Measurements from ENCODE around the gene CDKAL1. TPM values are rescaled to one million over a fixed set of nuclear protein-coding genes. Genes with fewer than 3 reads are reported as not detected.

CDKAL1 gene
- total and polyA plus RNA-seq, 10 of the 15 experiments (the other 5 are each of a cell fraction or from before 2014, with no cell fraction given): 10.7 to 26.9 (median 17.3) TPM

DNA sequence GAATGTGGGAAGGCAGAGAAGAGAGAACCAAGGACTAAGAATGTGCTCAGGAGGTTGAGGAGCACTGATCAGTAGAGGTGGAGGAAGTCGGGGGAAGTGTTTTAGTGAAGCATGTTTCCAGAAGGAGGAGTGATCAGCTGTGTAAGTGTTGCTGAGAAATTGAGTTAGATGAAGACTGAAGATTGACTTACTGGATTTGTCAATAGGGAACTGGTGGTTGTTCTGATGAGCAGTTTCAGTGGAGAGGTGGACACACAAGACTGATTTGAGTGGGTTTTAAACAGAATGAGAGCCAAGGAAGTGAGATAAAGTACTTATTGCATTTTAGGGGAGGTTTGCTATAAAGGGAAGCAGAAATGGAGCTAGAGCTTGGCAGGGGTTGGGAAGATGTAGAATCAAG lies 182.6 kb downstream of the CDKAL1 start (continued):
- no peak for TF ChIP-seq CTCF (IDR thresholded peaks at IDR 0.05 in 2 of 3, conservative IDR thresholded peaks at IDR 0.05 in 1 of 3; ENCODE audit: control insufficient read depth in 2 of 3, extremely low read depth in 1 of 3, insufficient read depth in 1 of 3, low read depth in 3 of 3, low read length in 3 of 3)
- TF ChIP-seq, protein P1, sequence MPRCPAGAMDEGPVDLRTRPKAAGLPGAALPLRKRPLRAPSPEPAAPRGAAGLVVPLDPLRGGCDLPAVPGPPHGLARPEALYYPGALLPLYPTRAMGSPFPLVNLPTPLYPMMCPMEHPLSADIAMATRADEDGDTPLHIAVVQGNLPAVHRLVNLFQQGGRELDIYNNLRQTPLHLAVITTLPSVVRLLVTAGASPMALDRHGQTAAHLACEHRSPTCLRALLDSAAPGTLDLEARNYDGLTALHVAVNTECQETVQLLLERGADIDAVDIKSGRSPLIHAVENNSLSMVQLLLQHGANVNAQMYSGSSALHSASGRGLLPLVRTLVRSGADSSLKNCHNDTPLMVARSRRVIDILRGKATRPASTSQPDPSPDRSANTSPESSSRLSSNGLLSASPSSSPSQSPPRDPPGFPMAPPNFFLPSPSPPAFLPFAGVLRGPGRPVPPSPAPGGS (IDR thresholded peaks at IDR 0.05; ENCODE audit: borderline replicate concordance, insufficient read depth, low read depth, low read length, poor library complexity, severe bottlenecking): no peak
- TF ChIP-seq SIX5 (IDR thresholded peaks at IDR 0.05; ENCODE audit: low read depth, low read length, severe bottlenecking): no peak
- no peak for TF ChIP-seq SP1 (IDR thresholded peaks at IDR 0.05; ENCODE audit: low read depth, low read length)
- peak; percentile 59; the same call in 1 of the 2 replicates for TF ChIP-seq FOXM1 (IDR thresholded peaks at IDR 0.05; ENCODE audit: low read depth, low read length)
- no peak; the same call in 1 of the 2 replicates for TF ChIP-seq SMARCA5 (IDR thresholded peaks at IDR 0.05)
- TF ChIP-seq MXI1 (IDR thresholded peaks at IDR 0.05; ENCODE audit: low read depth, low read length): no peak
- no peak for TF ChIP-seq CREB1 (IDR thresholded peaks at IDR 0.05; ENCODE audit: low read depth)
- no peak for TF ChIP-seq ZSCAN29 (IDR thresholded peaks at IDR 0.05)
- TF ChIP-seq POLR2AphosphoS5 (IDR thresholded peaks at IDR 0.05; ENCODE audit: low read length): no peak
- no peak for TF ChIP-seq HDGF (IDR thresholded peaks at IDR 0.05)
- peak; percentile 35; the same call in 1 of the 2 replicates for TF ChIP-seq RAD21 (IDR thresholded peaks at IDR 0.05; ENCODE audit: insufficient read depth, low read depth, low read length)
- TF ChIP-seq, protein P2, sequence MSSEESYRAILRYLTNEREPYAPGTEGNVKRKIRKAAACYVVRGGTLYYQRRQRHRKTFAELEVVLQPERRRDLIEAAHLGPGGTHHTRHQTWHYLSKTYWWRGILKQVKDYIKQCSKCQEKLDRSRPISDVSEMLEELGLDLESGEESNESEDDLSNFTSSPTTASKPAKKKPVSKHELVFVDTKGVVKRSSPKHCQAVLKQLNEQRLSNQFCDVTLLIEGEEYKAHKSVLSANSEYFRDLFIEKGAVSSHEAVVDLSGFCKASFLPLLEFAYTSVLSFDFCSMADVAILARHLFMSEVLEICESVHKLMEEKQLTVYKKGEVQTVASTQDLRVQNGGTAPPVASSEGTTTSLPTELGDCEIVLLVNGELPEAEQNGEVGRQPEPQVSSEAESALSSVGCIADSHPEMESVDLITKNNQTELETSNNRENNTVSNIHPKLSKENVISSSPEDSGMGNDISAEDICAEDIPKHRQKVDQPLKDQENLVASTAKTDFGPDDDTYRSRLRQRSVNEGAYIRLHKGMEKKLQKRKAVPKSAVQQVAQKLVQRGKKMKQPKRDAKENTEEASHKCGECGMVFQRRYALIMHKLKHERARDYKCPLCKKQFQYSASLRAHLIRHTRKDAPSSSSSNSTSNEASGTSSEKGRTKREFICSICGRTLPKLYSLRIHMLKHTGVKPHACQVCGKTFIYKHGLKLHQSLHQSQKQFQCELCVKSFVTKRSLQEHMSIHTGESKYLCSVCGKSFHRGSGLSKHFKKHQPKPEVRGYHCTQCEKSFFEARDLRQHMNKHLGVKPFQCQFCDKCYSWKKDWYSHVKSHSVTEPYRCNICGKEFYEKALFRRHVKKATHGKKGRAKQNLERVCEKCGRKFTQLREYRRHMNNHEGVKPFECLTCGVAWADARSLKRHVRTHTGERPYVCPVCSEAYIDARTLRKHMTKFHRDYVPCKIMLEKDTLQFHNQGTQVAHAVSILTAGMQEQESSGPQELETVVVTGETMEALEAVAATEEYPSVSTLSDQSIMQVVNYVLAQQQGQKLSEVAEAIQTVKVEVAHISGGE (CRISPR knock-in tag; IDR thresholded peaks at IDR 0.05): no peak
- no peak for TF ChIP-seq CHD4 (IDR thresholded peaks at IDR 0.05)
- TF ChIP-seq BACH1 (IDR thresholded peaks at IDR 0.05; ENCODE audit: borderline replicate concordance): no peak
- TF ChIP-seq, protein P3, sequence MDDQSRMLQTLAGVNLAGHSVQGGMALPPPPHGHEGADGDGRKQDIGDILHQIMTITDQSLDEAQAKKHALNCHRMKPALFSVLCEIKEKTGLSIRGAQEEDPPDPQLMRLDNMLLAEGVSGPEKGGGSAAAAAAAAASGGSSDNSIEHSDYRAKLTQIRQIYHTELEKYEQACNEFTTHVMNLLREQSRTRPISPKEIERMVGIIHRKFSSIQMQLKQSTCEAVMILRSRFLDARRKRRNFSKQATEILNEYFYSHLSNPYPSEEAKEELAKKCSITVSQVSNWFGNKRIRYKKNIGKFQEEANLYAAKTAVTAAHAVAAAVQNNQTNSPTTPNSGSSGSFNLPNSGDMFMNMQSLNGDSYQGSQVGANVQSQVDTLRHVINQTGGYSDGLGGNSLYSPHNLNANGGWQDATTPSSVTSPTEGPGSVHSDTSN (IDR thresholded peaks at IDR 0.05; ENCODE audit: insufficient replicate concordance, low read depth, low read length): no peak
- no peak for TF ChIP-seq IRF3 (IDR thresholded peaks at IDR 0.05)
- no peak for TF ChIP-seq SREBF1 (IDR thresholded peaks at IDR 0.05; ENCODE audit: low read length)
- TF ChIP-seq ZNF274 (IDR thresholded peaks at IDR 0.05; ENCODE audit: insufficient read depth, insufficient read length): no peak
